ENCODE data around the gene SMG7. TPM values are rescaled to one million over a fixed set of nuclear protein-coding genes. Genes with fewer than 3 reads are reported as not detected.
A peak's percentile ranks its signal among the peaks of the same experiment; 100 is the strongest.

The SMG7 gene
- total RNA-seq, 2 experiments from 2014 or later: 35.2 to 39.1 TPM

GRCh38 chr1:183457449-183457848 is 14.8 kb upstream of the SMG7 start:
- no peaks in the 10 kb centered on the region for H3K9me3 Mint-ChIP-seq

GRCh38 chr1:183460596-183460995 is 11.7 kb upstream of the SMG7 start:
- H3K27ac ChIP-seq (ENCODE audit: low read depth in 1 of 2, low read length in 2 of 2): no peak overlapping the region
- Mint-ChIP-seq H3K27ac (no peak overlapping the region), H3K36me3 (ENCODE audit: low read depth) (no peaks in the 10 kb centered on the region), H3K9me3 (no peaks in the 10 kb centered on the region), H3K4me3 (no peak overlapping the region), H3K4me1 (ENCODE audit: low read depth) (no peaks in the 10 kb centered on the region), H3K27me3 (peaks cover 63% of the 10 kb centered on the region)
- no peaks in the 10 kb centered on the region for H3K36me3 ChIP-seq (ENCODE audit: insufficient read depth, low read length)
- no peak overlapping the region for H3K4me3 ChIP-seq (ENCODE audit: low read length)
- no peaks in the 10 kb centered on the region for H3K9me3 ChIP-seq (ENCODE audit: control insufficient read depth in 1 of 2, insufficient read depth in 1 of 2, low read length in 2 of 2)
- TF ChIP-seq, protein P1, sequence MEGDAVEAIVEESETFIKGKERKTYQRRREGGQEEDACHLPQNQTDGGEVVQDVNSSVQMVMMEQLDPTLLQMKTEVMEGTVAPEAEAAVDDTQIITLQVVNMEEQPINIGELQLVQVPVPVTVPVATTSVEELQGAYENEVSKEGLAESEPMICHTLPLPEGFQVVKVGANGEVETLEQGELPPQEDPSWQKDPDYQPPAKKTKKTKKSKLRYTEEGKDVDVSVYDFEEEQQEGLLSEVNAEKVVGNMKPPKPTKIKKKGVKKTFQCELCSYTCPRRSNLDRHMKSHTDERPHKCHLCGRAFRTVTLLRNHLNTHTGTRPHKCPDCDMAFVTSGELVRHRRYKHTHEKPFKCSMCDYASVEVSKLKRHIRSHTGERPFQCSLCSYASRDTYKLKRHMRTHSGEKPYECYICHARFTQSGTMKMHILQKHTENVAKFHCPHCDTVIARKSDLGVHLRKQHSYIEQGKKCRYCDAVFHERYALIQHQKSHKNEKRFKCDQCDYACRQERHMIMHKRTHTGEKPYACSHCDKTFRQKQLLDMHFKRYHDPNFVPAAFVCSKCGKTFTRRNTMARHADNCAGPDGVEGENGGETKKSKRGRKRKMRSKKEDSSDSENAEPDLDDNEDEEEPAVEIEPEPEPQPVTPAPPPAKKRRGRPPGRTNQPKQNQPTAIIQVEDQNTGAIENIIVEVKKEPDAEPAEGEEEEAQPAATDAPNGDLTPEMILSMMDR (IDR thresholded peaks at IDR 0.05): no peak
- no peak for DNase-seq
- no peaks in the 10 kb centered on the region for H3K4me1 ChIP-seq (ENCODE audit: insufficient read depth, low read length)
- CTCF ChIA-PET: no interaction called here
- ATAC-seq (ENCODE audit: poor library complexity): no peak
- POLR2A ChIA-PET: no interaction called here
- peaks cover 3 to 21% of the 10 kb centered on the region in 2 experiments for H3K27me3 ChIP-seq (ENCODE audit: control insufficient read depth in 1 of 2, insufficient read depth in 2 of 2, low read length in 2 of 2)
- intact Hi-C loops (cut with DNase I, micrococcal nuclease): no loop called here

More at GRCh38 chr1:183457449-183457848, 14.8 kb upstream of the SMG7 start:
- Histone ChIP-seq H3K9me3 (ENCODE audit: control insufficient read depth in 1 of 2, insufficient read depth in 1 of 2, low read length in 2 of 2) (no peaks in the 10 kb centered on the region), H3K27me3 (ENCODE audit: control insufficient read depth in 1 of 2, insufficient read depth in 2 of 2, low read length in 2 of 2) (peaks cover 3 to 15% of the 10 kb centered on the region in 2 experiments), H3K27ac (ENCODE audit: low read depth in 1 of 2, low read length in 2 of 2) (no peak overlapping the region), H3K36me3 (ENCODE audit: insufficient read depth, low read length) (no peaks in the 10 kb centered on the region), H3K4me3 (ENCODE audit: low read length) (no peak overlapping the region), H3K4me1 (ENCODE audit: insufficient read depth, low read length) (no peaks in the 10 kb centered on the region)
- no peaks in the 10 kb centered on the region for H3K36me3 Mint-ChIP-seq (ENCODE audit: low read depth)
- CTCF ChIA-PET: interaction anchor here (1.5 kb wide), 1 partner anchor 83 kb away, joined by 4 read pairs; no protein-coding TSS in a partner anchor
- no peak for DNase-seq
- no peak overlapping the region for H3K27ac Mint-ChIP-seq
- H3K27me3 Mint-ChIP-seq: peaks cover 64% of the 10 kb centered on the region
- POLR2A ChIA-PET: no interaction called here
- no peak for ATAC-seq (ENCODE audit: poor library complexity)
- H3K4me3 Mint-ChIP-seq: no peak overlapping the region
- H3K4me1 Mint-ChIP-seq (ENCODE audit: low read depth): no peaks in the 10 kb centered on the region
- TF ChIP-seq, protein P1 (IDR thresholded peaks at IDR 0.05): no peak
- intact Hi-C loops (cut with DNase I, micrococcal nuclease): no loop called here

- Mint-ChIP-seq H3K4me1 (ENCODE audit: low read depth) (no peaks in the 10 kb centered on the region), H3K4me3 (no peak overlapping the region), H3K27ac (no peak overlapping the region), H3K36me3 (ENCODE audit: low read depth) (no peaks in the 10 kb centered on the region), H3K27me3 (peaks cover 58% of the 10 kb centered on the region), H3K9me3 (no peaks in the 10 kb centered on the region)
- TF ChIP-seq, protein P1 (IDR thresholded peaks at IDR 0.05): no peak
- H3K27me3 ChIP-seq (ENCODE audit: control insufficient read depth in 1 of 2, insufficient read depth in 2 of 2, low read length in 2 of 2): peaks cover 3 to 21% of the 10 kb centered on the region in 2 experiments
- no peak overlapping the region for H3K27ac ChIP-seq (ENCODE audit: low read depth in 1 of 2, low read length in 2 of 2)
- H3K4me1 ChIP-seq (ENCODE audit: insufficient read depth, low read length): no peaks in the 10 kb centered on the region
- DNase-seq (peak in 2 of 14 experiments; percentile 49 to 54), ATAC-seq (ENCODE audit: poor library complexity) (no peak)
- intact Hi-C loops (cut with DNase I, micrococcal nuclease): no loop called here
- ChIA-PET CTCF (interaction anchor here (0.7 kb wide), 1 partner anchor 588 kb away, joined by 4 read pairs; no protein-coding TSS in a partner anchor), POLR2A (no interaction called here)
- H3K4me3 ChIP-seq (ENCODE audit: low read length): no peak overlapping the region
- no peaks in the 10 kb centered on the region for H3K9me3 ChIP-seq (ENCODE audit: control insufficient read depth in 1 of 2, insufficient read depth in 1 of 2, low read length in 2 of 2)
- H3K36me3 ChIP-seq (ENCODE audit: insufficient read depth, low read length): no peaks in the 10 kb centered on the region
Observed at GRCh38 chr1:183461350-183461749, 10.9 kb upstream of the SMG7 start.
